ENCODE measurements around the gene KLHDC3. TPM values are rescaled to one million over a fixed set of nuclear protein-coding genes. Genes with fewer than 3 reads are reported as not detected.

KLHDC3 gene
- total and polyA plus RNA-seq, 3 donors from 2014 or later, result 207 to 422 (median 210) TPM

GRCh38 chr6:43070028-43070632 is 56.1 kb downstream of the KLHDC3 start:
- H3K27me3 ChIP-seq, result no peaks in the 10 kb centered on the region
- intact Hi-C loops (cut with DNase I; ENCODE audit: low total_unique reads), result loop anchor here (10.0 kb wide), 1 partner anchor 65 kb away; no protein-coding TSS in a partner anchor
- no peaks in the 10 kb centered on the region for H3K9me3 ChIP-seq
- no peak for DNase-seq
- H3K36me3 ChIP-seq (ENCODE audit: low read depth, missing control alignments), result no peaks in the 10 kb centered on the region
- TF ChIP-seq CTCF (IDR thresholded peaks at IDR 0.05), result peak in 2 of 3 experiments; percentile 8 to 55
- TF ChIP-seq POLR2A (IDR thresholded peaks at IDR 0.05), result no peak
- H3K27ac ChIP-seq, result no peak overlapping the region
- H3K4me1 ChIP-seq, result peaks cover 5% of the 10 kb centered on the region
- H3K4me3 ChIP-seq, result no peak overlapping the region
- WGBS, 2 donors, result 57 to 63% methylated on average over 6 of the region's 6 CpGs

Other genes with a start within 250 kb of the KLHDC3 start
- gene BICRAL, start 232.2 kb upstream of the KLHDC3 start, total RNA-seq, result 10 to 100 TPM; 20.4 to 21.1 TPM
- gene BICRAL, start 232.2 kb upstream of the KLHDC3 start, polyA plus RNA-seq (ENCODE audit: insufficient read depth, low read depth, low replicate concordance), result 12.5 TPM
- 10 to 100 TPM; 62.6 to 66.8 TPM for gene RPL7L1, start 134.6 kb upstream of the KLHDC3 start, total RNA-seq
- 51.4 TPM for gene RPL7L1, start 134.6 kb upstream of the KLHDC3 start, polyA plus RNA-seq (ENCODE audit: insufficient read depth, low read depth, low replicate concordance)
- under 1 TPM in 1 of 2 donors, not detected in 1; 0.56 TPM for gene PTCRA, start 98.2 kb upstream of the KLHDC3 start, total RNA-seq
- gene PTCRA, start 98.2 kb upstream of the KLHDC3 start, polyA plus RNA-seq (ENCODE audit: insufficient read depth, low read depth, low replicate concordance), result not detected
- 10 to 100 TPM; 40.4 to 46.7 TPM for gene CNPY3, start 84.8 kb upstream of the KLHDC3 start, total RNA-seq
- 74.8 TPM for gene CNPY3, start 84.8 kb upstream of the KLHDC3 start, polyA plus RNA-seq (ENCODE audit: insufficient read depth, low read depth, low replicate concordance)
- 1 to 10 TPM in 1 of 2 donors, under 1 TPM in 1; 0.31 to 1.7 TPM for gene GNMT, start 53.5 kb upstream of the KLHDC3 start, total RNA-seq
- 0.83 TPM for gene GNMT, start 53.5 kb upstream of the KLHDC3 start, polyA plus RNA-seq (ENCODE audit: insufficient read depth, low read depth, low replicate concordance)
- 10 to 100 TPM; 22.5 to 50.4 TPM for gene PEX6, start 35.1 kb upstream of the KLHDC3 start, total RNA-seq
- gene PEX6, start 35.1 kb upstream of the KLHDC3 start, polyA plus RNA-seq (ENCODE audit: insufficient read depth, low read depth, low replicate concordance), result 15.3 TPM
- 10 to 100 TPM; 73.4 to 74.5 TPM for gene PPP2R5D, start 29.7 kb upstream of the KLHDC3 start, total RNA-seq
- 82.5 TPM for gene PPP2R5D, start 29.7 kb upstream of the KLHDC3 start, polyA plus RNA-seq (ENCODE audit: insufficient read depth, low read depth, low replicate concordance)
- gene MEA1, start 303 bp upstream of the KLHDC3 start, total RNA-seq, result 100 to 1,000 TPM; 132 to 175 TPM
- 522 TPM for gene MEA1, start 303 bp upstream of the KLHDC3 start, polyA plus RNA-seq (ENCODE audit: insufficient read depth, low read depth, low replicate concordance)
- gene RRP36, start 7.4 kb downstream of the KLHDC3 start, total RNA-seq, result 10 to 100 TPM; 34.2 to 49.5 TPM
- 39.9 TPM for gene RRP36, start 7.4 kb downstream of the KLHDC3 start, polyA plus RNA-seq (ENCODE audit: insufficient read depth, low read depth, low replicate concordance)
- gene CUL7, start 39.6 kb downstream of the KLHDC3 start, total RNA-seq, result 10 to 100 TPM; 23.9 to 31.5 TPM
- gene CUL7, start 39.6 kb downstream of the KLHDC3 start, polyA plus RNA-seq (ENCODE audit: insufficient read depth, low read depth, low replicate concordance), result 16.6 TPM
- gene MRPL2, start 45.2 kb downstream of the KLHDC3 start, total RNA-seq, result 10 to 100 TPM; 37.2 to 54.8 TPM
- gene MRPL2, start 45.2 kb downstream of the KLHDC3 start, polyA plus RNA-seq (ENCODE audit: insufficient read depth, low read depth, low replicate concordance), result 72.8 TPM
- gene KLC4, start 45.4 kb downstream of the KLHDC3 start, total RNA-seq, result 10 to 100 TPM; 41.1 to 49.4 TPM
- 63.1 TPM for gene KLC4, start 45.4 kb downstream of the KLHDC3 start, polyA plus RNA-seq (ENCODE audit: insufficient read depth, low read depth, low replicate concordance)
- 10 to 100 TPM; 58.8 to 68.7 TPM for gene PTK7, start 62.1 kb downstream of the KLHDC3 start, total RNA-seq
- 60.8 TPM for gene PTK7, start 62.1 kb downstream of the KLHDC3 start, polyA plus RNA-seq (ENCODE audit: insufficient read depth, low read depth, low replicate concordance)
- gene SRF, start 157.0 kb downstream of the KLHDC3 start, total RNA-seq, result 10 to 100 TPM; 36.5 to 39.2 TPM
- gene SRF, start 157.0 kb downstream of the KLHDC3 start, polyA plus RNA-seq (ENCODE audit: insufficient read depth, low read depth, low replicate concordance), result 28.4 TPM
- 100 to 1,000 TPM in 1 of 2 donors, 10 to 100 TPM in 1; 90.6 to 110 TPM for gene CUL9, start 167.9 kb downstream of the KLHDC3 start, total RNA-seq
- 101 TPM for gene CUL9, start 167.9 kb downstream of the KLHDC3 start, polyA plus RNA-seq (ENCODE audit: insufficient read depth, low read depth, low replicate concordance)
- gene DNPH1, start 215.2 kb downstream of the KLHDC3 start, total RNA-seq, result 10 to 100 TPM; 21.8 TPM
- 19.3 TPM for gene DNPH1, start 215.2 kb downstream of the KLHDC3 start, polyA plus RNA-seq (ENCODE audit: insufficient read depth, low read depth, low replicate concordance)
- gene TTBK1, start 229.2 kb downstream of the KLHDC3 start, total RNA-seq, result 1 to 10 TPM; 2.2 to 2.6 TPM
- 2.3 TPM for gene TTBK1, start 229.2 kb downstream of the KLHDC3 start, polyA plus RNA-seq (ENCODE audit: insufficient read depth, low read depth, low replicate concordance)